Stomach (tissue), 9 donors: ENCODE measurements around the gene DOP1B. TPM values are rescaled to one million over a fixed set of nuclear protein-coding genes. Genes with fewer than 3 reads are reported as not detected.

Experiments
- DNase-seq, 2 donors: peaks; one replicate each; pipeline versions ENCODE4 v3.0.0 to v3.0.0-alpha.2; 2013 to 2019
- H3K27ac ChIP-seq, 5 donors: fragments of 200-600 bp in 4 of 5; sonication (generic) in 4 of 5; one replicate each; pipeline ENCODE4 v1.5.1; 2013 to 2019; ENCODE audit warnings: mild to moderate bottlenecking in 1 of 5, moderate library complexity in 1 of 5
- H3K27me3 ChIP-seq, 3 donors: fragments of 200-600 bp; sonication (generic); one replicate each; pipeline ENCODE4 v1.5.1; 2017 to 2019; ENCODE audit warnings: mixed run types in 1 of 3
- H3K36me3 ChIP-seq, 4 donors: fragments of 200-600 bp; sonication (generic); 1 replicate in 3 of 4; 2 replicates in 1 of 4; pipeline ENCODE4 v1.5.1; 2016 to 2019
- H3K4me1 ChIP-seq, 4 donors: fragments of 200-600 bp; sonication (generic); one replicate each; pipeline ENCODE4 v1.5.1; 2016 to 2019
- H3K4me3 ChIP-seq, 4 donors: fragments of 200-600 bp; sonication (generic) in 3 of 4; one replicate each; pipeline ENCODE4 v1.5.1; 2016 to 2019; ENCODE audit warnings: mild to moderate bottlenecking in 1 of 4
- H3K9me3 ChIP-seq, 4 donors: fragments of 200-600 bp; sonication (generic); one replicate each; pipeline ENCODE4 v1.5.1; 2016 to 2019
- EP300 ChIP-seq: sonication (generic); formaldehyde crosslinking; IDR thresholded peaks from one replicate; pipeline ENCODE4 v1.6.1; 2017; ENCODE audit warnings: antibody characterized with exemption
- POLR2A ChIP-seq, 4 donors: fragments of 450-650 bp; IDR thresholded peaks; one replicate each; pipeline ENCODE4 v1.6.1; 2016; ENCODE audit warnings: antibody characterized with exemption in 4 of 4, control low read depth in 2 of 4, mild to moderate bottlenecking in 1 of 4, moderate library complexity in 1 of 4
- POLR2AphosphoS5 ChIP-seq, 3 donors: sonication (generic); formaldehyde crosslinking; IDR thresholded peaks; one replicate each; pipeline ENCODE4 v1.6.1; 2016; ENCODE audit warnings: antibody characterized with exemption in 3 of 3
- WGBS, 5 donors: extraction: QIAGEN DNeasy Blood & Tissue Kit in 3 of 5; methylation state at CpG; one replicate each; pipeline versions ENCODE4 v1.1.5 to v1.1.7; 2013 to 2018; 5-methylcytosine and 5-hydroxymethylcytosine counted together
- intact Hi-C: fragments of 100-400 bp; cut with DNase I; formaldehyde crosslinking; loops from one replicate; pipeline ENCODE4 v1.15.1; 2023; ENCODE audit warnings: low total_unique reads
- polyA plus RNA-seq, 3 donors: library from polyadenylated mRNA; stranded (reverse); fragments of 200-250 nt; gene quantifications; one replicate each; pipeline ENCODE4 v1.2.3, GENCODE V29; 2013
- total RNA-seq, 5 donors: library from RNA; depleted of rRNA; stranded (reverse); fragments of >200 nt; gene quantifications; one replicate each; pipeline versions ENCODE4 v1.1.0 to v1.2.3, GENCODE V29; 2014 to 2016
- TF ChIP-seq, protein P1 (sequence below), 7 experiments: fragments of 450-650 bp in 4 of 7; fragments of 200-600 bp in 3 of 7; sonication (generic) in 3 of 7; IDR thresholded peaks; one replicate each; pipeline ENCODE4 v1.5.1; 2016 to 2019; ENCODE audit warnings: antibody characterized with exemption in 7 of 7, control low read depth in 2 of 7, mild to moderate bottlenecking in 1 of 7
- donor health status: healthy with polysubstance abuse.
- donor health status: Bipolar disorder and iron deficiency.
- donor health status: healthy.

DOP1B gene
- total and polyA plus RNA-seq, 8 donors: 4.1 to 63.2 (median 35.0) TPM

DNA sequence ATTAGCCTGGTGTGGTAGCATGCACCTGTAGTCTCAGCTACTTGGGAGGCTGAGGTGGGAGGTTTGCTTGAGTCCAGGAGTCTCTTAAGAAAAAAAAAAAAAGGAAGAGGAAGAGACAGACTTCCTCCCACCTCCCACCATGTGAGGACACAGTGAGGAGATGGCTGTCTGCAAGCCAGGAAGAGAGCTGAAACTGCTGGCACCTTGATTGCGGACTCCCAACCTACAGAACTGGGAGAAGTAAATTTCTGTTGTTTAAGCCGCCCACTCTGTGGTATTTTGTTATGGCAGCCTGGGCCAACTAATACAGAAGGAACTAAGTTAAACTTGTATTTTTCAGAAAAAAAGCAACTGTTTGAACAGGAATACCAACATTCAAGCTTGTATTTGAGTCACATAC, 21.7 kb downstream of the DOP1B start:
- intact Hi-C loops: no loop called here
- H3K36me3 ChIP-seq: peaks cover 1 to 7% (median 4%) of the 10 kb centered on the region in 4 donors
- DNase-seq: no peak
- H3K4me1 ChIP-seq: peaks cover 0 to 15% (median 4%) of the 10 kb centered on the region in 4 donors
- no peaks in the 10 kb centered on the region for H3K9me3 ChIP-seq
- no peak overlapping the region for H3K4me3 ChIP-seq
- WGBS, 5 donors: 92 to 100% (median 94%) methylated on average over 2 of the region's 2 CpGs
- H3K27me3 ChIP-seq: no peaks in the 10 kb centered on the region
- no peak overlapping the region for H3K27ac ChIP-seq
- no peak for TF ChIP-seq POLR2AphosphoS5 (IDR thresholded peaks at IDR 0.05)
- TF ChIP-seq, protein P1, sequence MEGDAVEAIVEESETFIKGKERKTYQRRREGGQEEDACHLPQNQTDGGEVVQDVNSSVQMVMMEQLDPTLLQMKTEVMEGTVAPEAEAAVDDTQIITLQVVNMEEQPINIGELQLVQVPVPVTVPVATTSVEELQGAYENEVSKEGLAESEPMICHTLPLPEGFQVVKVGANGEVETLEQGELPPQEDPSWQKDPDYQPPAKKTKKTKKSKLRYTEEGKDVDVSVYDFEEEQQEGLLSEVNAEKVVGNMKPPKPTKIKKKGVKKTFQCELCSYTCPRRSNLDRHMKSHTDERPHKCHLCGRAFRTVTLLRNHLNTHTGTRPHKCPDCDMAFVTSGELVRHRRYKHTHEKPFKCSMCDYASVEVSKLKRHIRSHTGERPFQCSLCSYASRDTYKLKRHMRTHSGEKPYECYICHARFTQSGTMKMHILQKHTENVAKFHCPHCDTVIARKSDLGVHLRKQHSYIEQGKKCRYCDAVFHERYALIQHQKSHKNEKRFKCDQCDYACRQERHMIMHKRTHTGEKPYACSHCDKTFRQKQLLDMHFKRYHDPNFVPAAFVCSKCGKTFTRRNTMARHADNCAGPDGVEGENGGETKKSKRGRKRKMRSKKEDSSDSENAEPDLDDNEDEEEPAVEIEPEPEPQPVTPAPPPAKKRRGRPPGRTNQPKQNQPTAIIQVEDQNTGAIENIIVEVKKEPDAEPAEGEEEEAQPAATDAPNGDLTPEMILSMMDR (IDR thresholded peaks at IDR 0.05): no peak
- TF ChIP-seq EP300: no peak
- TF ChIP-seq POLR2A (IDR thresholded peaks at IDR 0.05): no peak

DNA sequence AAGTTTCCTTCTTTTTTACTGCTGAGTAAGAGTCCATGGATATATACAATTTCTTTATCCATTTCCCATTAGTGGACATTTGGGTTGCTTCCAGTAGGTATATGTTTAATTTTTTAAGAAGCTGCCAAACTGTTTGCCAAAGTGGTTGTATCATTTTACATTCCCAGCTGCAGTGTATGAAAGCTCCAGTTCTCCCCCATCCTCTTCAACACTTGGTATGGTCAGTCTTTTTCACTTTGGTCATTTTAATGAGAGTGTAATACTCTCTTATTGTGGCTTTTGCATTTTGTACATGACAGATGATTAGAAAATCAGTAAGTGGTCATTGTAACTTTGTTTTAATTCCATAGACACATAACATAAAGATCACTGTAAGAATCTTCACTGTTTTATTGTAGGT, 22.5 kb downstream of the DOP1B start:
- H3K27me3 ChIP-seq: no peaks in the 10 kb centered on the region
- no peaks in the 10 kb centered on the region for H3K9me3 ChIP-seq
- peaks cover 4 to 12% (median 7%) of the 10 kb centered on the region in 4 donors for H3K36me3 ChIP-seq
- intact Hi-C loops: no loop called here
- H3K4me1 ChIP-seq: peaks cover 0 to 15% (median 4%) of the 10 kb centered on the region in 4 donors
- no peak overlapping the region for H3K4me3 ChIP-seq
- no peak overlapping the region for H3K27ac ChIP-seq
- DNase-seq: no peak
- TF ChIP-seq POLR2AphosphoS5 (IDR thresholded peaks at IDR 0.05) (no peak), EP300 (no peak), POLR2A (IDR thresholded peaks at IDR 0.05) (no peak)
- TF ChIP-seq, protein P1 (IDR thresholded peaks at IDR 0.05): no peak

DNA sequence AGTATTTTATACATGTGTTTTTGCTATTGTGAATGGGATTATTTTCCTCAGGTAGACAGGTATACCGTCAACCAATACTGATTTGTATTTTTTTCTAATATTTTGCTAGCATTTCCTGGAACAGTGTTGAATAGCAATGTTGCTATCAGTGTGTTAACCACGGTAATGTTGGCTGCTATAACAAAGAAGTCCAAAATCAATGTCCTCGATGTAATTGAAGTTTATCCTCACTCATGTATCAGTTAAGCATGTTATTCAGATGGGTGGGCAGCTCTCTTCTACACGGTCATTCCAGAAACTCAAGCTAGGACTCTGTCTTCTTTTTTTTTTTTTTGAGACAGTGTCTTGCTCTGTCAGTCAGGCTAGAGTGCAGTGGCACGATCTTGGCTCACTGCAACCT, 24.3 kb downstream of the DOP1B start:
- no peaks in the 10 kb centered on the region for H3K9me3 ChIP-seq
- no peaks in the 10 kb centered on the region for H3K27me3 ChIP-seq
- WGBS, 5 donors: 90 to 97% (median 95%) methylated on average over 5 of the region's 5 CpGs
- H3K36me3 ChIP-seq: peaks cover 6 to 18% (median 16%) of the 10 kb centered on the region in 4 donors
- intact Hi-C loops: no loop called here
- no peak for TF ChIP-seq POLR2AphosphoS5 (IDR thresholded peaks at IDR 0.05)
- TF ChIP-seq, protein P1 (IDR thresholded peaks at IDR 0.05): no peak
- TF ChIP-seq POLR2A (IDR thresholded peaks at IDR 0.05): no peak
- no peak for TF ChIP-seq EP300
- no peak overlapping the region for H3K4me3 ChIP-seq
- no peak for DNase-seq
- peaks cover 0 to 15% (median 5%) of the 10 kb centered on the region in 4 donors for H3K4me1 ChIP-seq
- H3K27ac ChIP-seq: no peak overlapping the region

DNA sequence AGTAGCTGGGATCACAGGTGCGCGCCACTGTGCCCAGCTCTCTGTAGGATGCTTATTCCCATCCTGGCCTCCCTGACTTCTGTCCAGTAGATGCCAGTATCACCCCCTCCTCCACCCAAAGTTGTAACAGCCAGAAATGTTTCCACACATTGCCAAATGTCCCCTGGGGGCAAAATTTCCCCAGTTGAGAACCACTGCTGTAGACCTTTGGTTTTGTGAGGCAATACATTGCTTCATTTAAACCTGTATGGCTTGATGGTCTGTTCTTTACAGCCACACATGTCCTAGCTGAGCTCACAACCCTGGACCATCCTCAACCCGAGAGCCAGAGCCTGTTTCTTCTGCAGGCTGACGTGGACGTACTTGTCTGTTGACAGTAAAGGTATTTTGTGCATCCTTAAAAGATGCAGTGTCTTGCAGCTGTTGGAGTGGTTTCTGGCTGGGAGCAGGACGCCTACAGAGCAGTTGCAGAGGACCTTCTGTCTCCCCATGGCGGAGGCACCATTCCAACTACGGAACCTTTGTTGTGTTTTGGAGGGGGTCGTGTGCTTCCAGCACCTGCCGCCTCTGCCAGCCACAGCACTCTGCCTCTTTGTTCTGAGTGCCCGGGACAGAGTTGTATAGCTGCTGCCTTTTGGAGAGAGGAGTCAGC, 26.6 kb downstream of the DOP1B start:
- intact Hi-C loops: no loop called here
- no peaks in the 10 kb centered on the region for H3K9me3 ChIP-seq
- TF ChIP-seq POLR2AphosphoS5 (IDR thresholded peaks at IDR 0.05) (no peak), POLR2A (IDR thresholded peaks at IDR 0.05) (no peak), EP300 (no peak)
- TF ChIP-seq, protein P1 (IDR thresholded peaks at IDR 0.05): no peak
- no peak overlapping the region for H3K4me3 ChIP-seq
- H3K36me3 ChIP-seq: peaks cover 6 to 17% (median 15%) of the 10 kb centered on the region in 4 donors
- H3K27ac ChIP-seq: no peak overlapping the region
- 81 to 94% (median 91%) methylated on average over 10 to 11 of the region's 11 CpGs for WGBS, 5 donors
- H3K4me1 ChIP-seq: peaks cover 8 to 34% (median 21%) of the 10 kb centered on the region in 4 donors
- no peaks in the 10 kb centered on the region for H3K27me3 ChIP-seq
- DNase-seq: no peak
